Measurements from ENCODE around the gene RBSN. TPM values are rescaled to one million over a fixed set of nuclear protein-coding genes. Genes with fewer than 3 reads are reported as not detected.

Gene RBSN
- total RNA-seq, 1 donor, result 23.9 TPM

DNA sequence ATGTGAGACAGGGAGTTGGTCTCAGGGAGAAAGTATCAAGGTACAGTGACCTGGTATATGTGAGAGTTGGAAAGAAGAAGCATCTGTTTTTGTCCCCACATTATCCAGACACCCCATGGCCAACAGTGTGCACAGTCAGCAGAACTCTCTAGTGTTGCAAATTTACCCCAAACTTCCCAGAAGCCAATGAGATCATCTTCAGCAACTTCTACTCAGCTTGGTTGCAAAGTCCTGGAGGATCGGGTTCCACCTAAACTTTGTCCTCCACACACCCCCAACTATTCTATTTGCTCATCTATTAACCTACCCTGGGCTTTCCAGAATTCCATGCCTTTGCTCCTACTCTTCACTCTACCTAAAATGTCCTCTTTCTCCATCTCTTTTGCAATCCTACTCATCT is 15.7 kb downstream of the RBSN start:
- peaks cover 4% of the 10 kb centered on the region for H4K20me1 ChIP-seq (ENCODE audit: insufficient read depth, low read length)
- H2AFZ ChIP-seq (ENCODE audit: low read length), result no peak overlapping the region
- H3K4me1 ChIP-seq (ENCODE audit: insufficient read depth, low read length), result no peaks in the 10 kb centered on the region
- TF ChIP-seq, protein P1, sequence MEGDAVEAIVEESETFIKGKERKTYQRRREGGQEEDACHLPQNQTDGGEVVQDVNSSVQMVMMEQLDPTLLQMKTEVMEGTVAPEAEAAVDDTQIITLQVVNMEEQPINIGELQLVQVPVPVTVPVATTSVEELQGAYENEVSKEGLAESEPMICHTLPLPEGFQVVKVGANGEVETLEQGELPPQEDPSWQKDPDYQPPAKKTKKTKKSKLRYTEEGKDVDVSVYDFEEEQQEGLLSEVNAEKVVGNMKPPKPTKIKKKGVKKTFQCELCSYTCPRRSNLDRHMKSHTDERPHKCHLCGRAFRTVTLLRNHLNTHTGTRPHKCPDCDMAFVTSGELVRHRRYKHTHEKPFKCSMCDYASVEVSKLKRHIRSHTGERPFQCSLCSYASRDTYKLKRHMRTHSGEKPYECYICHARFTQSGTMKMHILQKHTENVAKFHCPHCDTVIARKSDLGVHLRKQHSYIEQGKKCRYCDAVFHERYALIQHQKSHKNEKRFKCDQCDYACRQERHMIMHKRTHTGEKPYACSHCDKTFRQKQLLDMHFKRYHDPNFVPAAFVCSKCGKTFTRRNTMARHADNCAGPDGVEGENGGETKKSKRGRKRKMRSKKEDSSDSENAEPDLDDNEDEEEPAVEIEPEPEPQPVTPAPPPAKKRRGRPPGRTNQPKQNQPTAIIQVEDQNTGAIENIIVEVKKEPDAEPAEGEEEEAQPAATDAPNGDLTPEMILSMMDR (IDR thresholded peaks at IDR 0.05; ENCODE audit: extremely low read depth, low read depth, low read length), result no peak
- no peak overlapping the region for H3K4me2 ChIP-seq (ENCODE audit: insufficient read depth, low read length)
- no peak overlapping the region for H3K27ac ChIP-seq (ENCODE audit: low read depth, low read length)
- peaks cover 71% of the 10 kb centered on the region for H3K36me3 ChIP-seq (ENCODE audit: insufficient read depth, low read length)
- no peak overlapping the region for H3K4me3 ChIP-seq (ENCODE audit: insufficient read depth, low read length)
- DNase-seq (ENCODE audit: insufficient read length, low spot score, missing footprints), result no peak
- no peaks in the 10 kb centered on the region for H3K27me3 ChIP-seq (ENCODE audit: insufficient read depth, low read length)
- no peaks in the 10 kb centered on the region for H3K9me3 ChIP-seq (ENCODE audit: low read depth, low read length)
- no peaks in the 10 kb centered on the region for H3K79me2 ChIP-seq (ENCODE audit: insufficient read depth, low read length)

- peaks cover 80% of the 10 kb centered on the region for H3K36me3 ChIP-seq (ENCODE audit: insufficient read depth, low read length)
- H2AFZ ChIP-seq (ENCODE audit: low read length), result no peak overlapping the region
- no peaks in the 10 kb centered on the region for H3K4me1 ChIP-seq (ENCODE audit: insufficient read depth, low read length)
- H3K4me3 ChIP-seq (ENCODE audit: insufficient read depth, low read length), result no peak overlapping the region
- H3K27me3 ChIP-seq (ENCODE audit: insufficient read depth, low read length), result no peaks in the 10 kb centered on the region
- H3K79me2 ChIP-seq (ENCODE audit: insufficient read depth, low read length), result no peaks in the 10 kb centered on the region
- peak; percentile 49 for DNase-seq (ENCODE audit: insufficient read length, low spot score, missing footprints)
- peaks cover 4% of the 10 kb centered on the region for H4K20me1 ChIP-seq (ENCODE audit: insufficient read depth, low read length)
- no peak overlapping the region for H3K4me2 ChIP-seq (ENCODE audit: insufficient read depth, low read length)
- TF ChIP-seq, protein P1 (IDR thresholded peaks at IDR 0.05; ENCODE audit: extremely low read depth, low read depth, low read length), result no peak
- H3K9me3 ChIP-seq (ENCODE audit: low read depth, low read length), result no peaks in the 10 kb centered on the region
- H3K27ac ChIP-seq (ENCODE audit: low read depth, low read length), result peak overlapping the region; percentile 13
Observed at GRCh38 chr3:15081960-15082664, 16.8 kb downstream of the RBSN start.

GRCh38 chr3:15079091-15079490 is 19.9 kb downstream of the RBSN start:
- Histone ChIP-seq H4K20me1 (ENCODE audit: insufficient read depth, low read length) (peaks cover 4% of the 10 kb centered on the region), H2AFZ (ENCODE audit: low read length) (no peak overlapping the region), H3K79me2 (ENCODE audit: insufficient read depth, low read length) (no peaks in the 10 kb centered on the region), H3K9me3 (ENCODE audit: low read depth, low read length) (no peaks in the 10 kb centered on the region), H3K4me2 (ENCODE audit: insufficient read depth, low read length) (no peak overlapping the region), H3K4me1 (ENCODE audit: insufficient read depth, low read length) (no peaks in the 10 kb centered on the region), H3K27ac (ENCODE audit: low read depth, low read length) (no peak overlapping the region), H3K36me3 (ENCODE audit: insufficient read depth, low read length) (peaks cover 89% of the 10 kb centered on the region), H3K27me3 (ENCODE audit: insufficient read depth, low read length) (no peaks in the 10 kb centered on the region), H3K4me3 (ENCODE audit: insufficient read depth, low read length) (no peak overlapping the region)
- no peak for DNase-seq (ENCODE audit: insufficient read length, low spot score, missing footprints)
- TF ChIP-seq, protein P1 (IDR thresholded peaks at IDR 0.05; ENCODE audit: extremely low read depth, low read depth, low read length), result no peak

DNA sequence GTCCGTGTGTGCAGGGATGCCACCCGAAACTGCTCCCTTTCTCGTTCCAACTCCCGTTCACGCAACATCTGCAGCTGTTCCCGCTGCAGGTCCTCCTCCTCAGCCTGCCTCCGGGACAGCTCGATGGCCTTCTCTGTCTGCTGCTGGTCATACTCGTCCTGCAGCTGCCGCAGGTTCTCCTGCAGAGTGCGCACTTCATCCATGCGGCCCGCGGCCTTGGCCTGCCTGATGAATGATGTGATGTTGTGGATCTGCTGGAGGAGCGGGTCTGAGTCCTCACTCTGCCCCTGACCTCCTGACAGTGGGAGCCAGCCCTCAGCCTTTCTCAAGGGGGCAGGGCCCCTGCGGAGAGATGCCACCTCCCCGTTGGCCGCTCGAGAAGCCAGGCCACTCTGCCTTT is 24.4 kb downstream of the RBSN start:
- H3K36me3 ChIP-seq (ENCODE audit: insufficient read depth, low read length), result peaks cover 72% of the 10 kb centered on the region
- H3K27me3 ChIP-seq (ENCODE audit: insufficient read depth, low read length), result no peaks in the 10 kb centered on the region
- no peaks in the 10 kb centered on the region for H3K4me1 ChIP-seq (ENCODE audit: insufficient read depth, low read length)
- H2AFZ ChIP-seq (ENCODE audit: low read length), result no peak overlapping the region
- no peak overlapping the region for H3K4me3 ChIP-seq (ENCODE audit: insufficient read depth, low read length)
- H3K27ac ChIP-seq (ENCODE audit: low read depth, low read length), result no peak overlapping the region
- no peaks in the 10 kb centered on the region for H3K79me2 ChIP-seq (ENCODE audit: insufficient read depth, low read length)
- H3K4me2 ChIP-seq (ENCODE audit: insufficient read depth, low read length), result no peak overlapping the region
- TF ChIP-seq, protein P1 (IDR thresholded peaks at IDR 0.05; ENCODE audit: extremely low read depth, low read depth, low read length), result no peak
- H4K20me1 ChIP-seq (ENCODE audit: insufficient read depth, low read length), result no peaks in the 10 kb centered on the region
- H3K9me3 ChIP-seq (ENCODE audit: low read depth, low read length), result no peaks in the 10 kb centered on the region
- DNase-seq (ENCODE audit: insufficient read length, low spot score, missing footprints), result peak; percentile 10

Data from osteoblast (primary cell).